Kidney capillary endothelial cell (primary cell): ENCODE measurements around the gene MCRIP2.
"Not testable (repeated sequence)": the region's sequence is repeated elsewhere in the genome, so short reads cannot be mapped to it uniquely, and the experiment has no call there.

Experiments
- DNase-seq: peaks from one replicate; pipeline ENCODE4 v3.0.0-alpha.2; 2018; ENCODE audit warnings: low spot score

MCRIP2 gene

GRCh38 chr16:641326-642188 is at the start of gene MCRIP2:
Gene MCRIP2, plus strand, starts transcription at chr16:641828. Its CDS starts 164 bp downstream, at chr16:641992.
- DNase-seq, result peak; percentile 37

GRCh38 chr16:591892-592517 is 49.6 kb upstream of the MCRIP2 start:
- no peak for DNase-seq

GRCh38 chr16:592518-593306 is 48.9 kb upstream of the MCRIP2 start:
- DNase-seq, result no peak

- no peak for DNase-seq
These were observed 48.2 kb upstream of the MCRIP2 start for GRCh38 chr16:593406-593805.

- DNase-seq, result no peak
These were observed 47.8 kb upstream of the MCRIP2 start for GRCh38 chr16:593807-594206.

- DNase-seq, result no peak
These were observed 46.5 kb upstream of the MCRIP2 start for GRCh38 chr16:595094-595528.

- DNase-seq, result no peak
These were observed 45.5 kb upstream of the MCRIP2 start for GRCh38 chr16:595942-596735.

GRCh38 chr16:596736-597060 is 44.9 kb upstream of the MCRIP2 start:
- no peak for DNase-seq

GRCh38 chr16:597655-598054 is 44.0 kb upstream of the MCRIP2 start:
- DNase-seq, result not testable (repeated sequence)

- DNase-seq, result no peak
These were observed 42.5 kb upstream of the MCRIP2 start for GRCh38 chr16:598823-599739.

- no peak for DNase-seq
These were observed 40.8 kb upstream of the MCRIP2 start for GRCh38 chr16:600781-601180.

GRCh38 chr16:603933-604332 is 37.7 kb upstream of the MCRIP2 start:
- no peak for DNase-seq

- no peak for DNase-seq
These were observed 34.8 kb upstream of the MCRIP2 start for GRCh38 chr16:606656-607307.

- no peak for DNase-seq
These were observed 33.6 kb upstream of the MCRIP2 start for GRCh38 chr16:608019-608418.

GRCh38 chr16:609316-609715 is 32.3 kb upstream of the MCRIP2 start:
- DNase-seq, result no peak

GRCh38 chr16:609984-610383 is 31.6 kb upstream of the MCRIP2 start:
- no peak for DNase-seq

GRCh38 chr16:610513-611381 is 30.9 kb upstream of the MCRIP2 start:
- no peak for DNase-seq

- no peak for DNase-seq
These were observed 26.5 kb upstream of the MCRIP2 start for GRCh38 chr16:615122-615521.
